Measurements from ENCODE around the gene GRAPL. TPM values are rescaled to one million over a fixed set of nuclear protein-coding genes. Genes with fewer than 3 reads are reported as not detected.

Gene GRAPL
- total RNA-seq, 1 experiment from 2014 or later = 0.55 TPM

Other genes starting within 250 kb of the GRAPL start
- 0.09 TPM in 1 of 3 replicates, not detected in the others for gene SLC5A10, start 175.4 kb upstream of the GRAPL start, total RNA-seq (2021)
- gene FAM83G, start 122.8 kb upstream of the GRAPL start, total RNA-seq (2021) = 26.6 to 31.4 TPM (median 27.7 TPM) in 3 replicates
- gene GRAP, start 80.6 kb upstream of the GRAPL start, total RNA-seq (2021) = 0.50 to 0.59 TPM (median 0.55 TPM) in 3 replicates
- gene EPN2, start 109.8 kb downstream of the GRAPL start, total RNA-seq (2021) = 48.8 to 62.7 TPM (median 62.3 TPM) in 3 replicates
- gene B9D1, start 235.1 kb downstream of the GRAPL start, total RNA-seq (2021) = 31.9 to 39.2 TPM (median 39.0 TPM) in 3 replicates

Data from WTC11 (cell line).